ENCODE measurements around the gene DEFB112. TPM values are rescaled to one million over a fixed set of nuclear protein-coding genes. Genes with fewer than 3 reads are reported as not detected.

DEFB112 gene
- total RNA-seq, 1 donor = not detected

- DNase-seq (ENCODE audit: low read depth in 2 of 3, low spot score in 2 of 3) = no peak
Measured at GRCh38 chr6:50003139-50003538, 46.6 kb downstream of the DEFB112 start.

GRCh38 chr6:49995278-49995677 is 54.5 kb downstream of the DEFB112 start:
- DNase-seq (ENCODE audit: low read depth in 2 of 3, low spot score in 2 of 3) = no peak

Other genes with a start within 250 kb of the DEFB112 start
- not detected for gene CRISP1, start 183.4 kb downstream of the DEFB112 start, total RNA-seq
- not detected for gene DEFB114, start 85.8 kb downstream of the DEFB112 start, total RNA-seq
- not detected for gene DEFB113, start 80.3 kb downstream of the DEFB112 start, total RNA-seq
- not detected for gene DEFB110, start 27.9 kb downstream of the DEFB112 start, total RNA-seq